Ovary (tissue), 9 donors: ENCODE data around the gene DENND5B. TPM values are rescaled to one million over a fixed set of nuclear protein-coding genes. Genes with fewer than 3 reads are reported as not detected.

Experiments used
- DNase-seq, 5 donors: peaks; one replicate each; pipeline ENCODE4 v3.0.0-alpha.2; 2019 to 2020
- H3K27ac ChIP-seq, 2 donors: fragments of 200-600 bp; one replicate each; pipeline versions ENCODE4 v1.5.1 to v1.8.0; 2019 to 2022
- H3K27me3 ChIP-seq: fragments of 200-600 bp; one replicate; pipeline ENCODE4 v1.8.0; 2022
- H3K36me3 ChIP-seq: fragments of 200-600 bp; sonication (generic); one replicate; pipeline ENCODE4 v1.5.1; 2019
- H3K4me1 ChIP-seq: one replicate; pipeline ENCODE4 v1.8.1; 2013; ENCODE audit warnings: mild to moderate bottlenecking, moderate library complexity; ENCODE audit not compliant: insufficient read depth
- H3K4me3 ChIP-seq: fragments of 200-600 bp; sonication (generic); one replicate; pipeline ENCODE4 v1.5.1; 2017
- H3K9me3 ChIP-seq, 2 donors: fragments of 200-600 bp in 1 of 2; sonication (generic) in 1 of 2; one replicate each; pipeline versions ENCODE4 v1.5.1 to v1.8.1; 2013 to 2019; ENCODE audit warnings: mild to moderate bottlenecking in 1 of 2, moderate library complexity in 1 of 2
- EP300 ChIP-seq: sonication (generic); formaldehyde crosslinking; IDR thresholded peaks from one replicate; pipeline ENCODE4 v1.6.1; 2017; ENCODE audit warnings: antibody characterized with exemption
- POLR2A ChIP-seq: fragments of 450-650 bp; IDR thresholded peaks from one replicate; pipeline ENCODE4 v1.6.1; 2017; ENCODE audit warnings: antibody characterized with exemption, mild to moderate bottlenecking, moderate library complexity
- WGBS, 3 donors: extraction: QIAGEN DNeasy Blood & Tissue Kit in 1 of 3; methylation state at CpG; one replicate each; pipeline versions ENCODE4 v1.1.5 to v1.1.7; 2013 to 2017; 5-methylcytosine and 5-hydroxymethylcytosine counted together
- intact Hi-C, 4 donors: fragments of 100-400 bp; cut with DNase I; formaldehyde crosslinking; loops; one replicate each; pipeline versions ENCODE4 v1.11.0 to v1.15.1; 2022 to 2023
- polyA plus RNA-seq, 2 donors: library from polyadenylated mRNA; stranded (reverse); fragments of 200-250 nt in 1 of 2; fragments of 350-450 nt in 1 of 2; fragmentation: Illumina TruSeq in 1 of 2; extraction: RNeasy Lipid Tissue Mini Kit (QIAGEN cat#74804) in 1 of 2; gene quantifications; one replicate each; pipeline ENCODE4 v1.2.3, GENCODE V29; 2013 to 2014
- total RNA-seq, 7 donors: library from RNA; depleted of rRNA in 2 of 7; stranded (reverse); fragments of >200 nt in 2 of 7; fragmentation: NEBNext Ultra II Directional in 3 of 7; extraction: Animal tissue kit (Norgen Biotek cat#: 25700) in 3 of 7; gene quantifications; one replicate each; pipeline versions ENCODE4 v1.1.0 to v1.2.4, GENCODE V29; 2016 to 2023
- TF ChIP-seq, protein P1 (sequence below), 3 donors: fragments of 450-650 bp in 2 of 3; fragments of 200-600 bp in 1 of 3; IDR thresholded peaks; one replicate each; pipeline versions ENCODE4 v1.5.1 to v1.8.0; 2016 to 2022; ENCODE audit warnings: antibody characterized with exemption in 3 of 3, mild to moderate bottlenecking in 1 of 3
- donor health status: DM: no; HTN: no; CAD: no; lungs with moderate emphysema.
- donor health status: DM: no; HTN: no; CAD: no.
- donor health status: Bipolar disorder and iron deficiency.
- donor health status: DM: yes; HTN: yes; CAD: no.
- donor health status: DM: no; HTN: no; CAD: no.
- donor health status: DM: yes; HTN: yes; CAD: no.

DENND5B gene
- total and polyA plus RNA-seq, 9 donors, result 13.9 to 70.7 (median 47.9) TPM

DNA sequence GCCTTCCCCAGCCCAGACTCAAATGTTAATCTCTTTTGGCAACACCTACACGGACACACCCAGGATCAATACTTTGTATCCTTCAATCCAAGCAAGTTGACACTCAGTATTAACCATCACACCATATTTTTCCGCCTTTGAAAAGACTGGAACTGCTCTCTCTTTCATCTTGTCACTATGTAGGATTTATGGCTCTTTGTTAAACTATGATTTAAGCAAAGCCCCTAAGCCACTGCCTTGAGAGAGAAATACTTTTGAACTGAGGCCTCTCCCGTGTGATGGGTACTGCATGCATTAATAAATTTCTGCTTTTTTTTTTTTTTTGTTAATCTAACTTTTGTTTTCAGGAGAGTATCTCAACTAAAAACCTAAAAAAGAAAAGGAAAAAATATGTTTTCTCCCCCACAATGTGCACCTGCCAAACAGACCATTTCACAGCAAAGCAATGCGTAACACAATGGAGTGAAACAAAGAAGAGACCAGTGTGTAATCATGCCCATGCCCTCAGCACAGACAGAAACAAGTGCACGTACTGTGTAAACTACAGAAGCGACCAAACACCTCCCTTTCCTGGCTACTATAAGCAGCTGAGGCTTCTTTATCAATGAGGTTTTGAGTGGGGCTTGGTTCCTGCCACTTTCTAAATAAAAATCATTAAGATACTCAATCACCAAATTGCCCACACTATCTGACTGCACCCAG, 40.2 kb upstream of the DENND5B start:
- no peak for DNase-seq
- Histone ChIP-seq H3K4me3 (no peak overlapping the region), H3K27ac (peak overlapping the region in 1 of 2 donors; percentile 78), H3K36me3 (no peaks in the 10 kb centered on the region), H3K9me3 (no peaks in the 10 kb centered on the region), H3K27me3 (no peaks in the 10 kb centered on the region), H3K4me1 (peaks cover 9% of the 10 kb centered on the region)
- 93 to 94% (median 94%) methylated on average over 6 of the region's 6 CpGs for WGBS, 3 donors
- TF ChIP-seq EP300, result no peak
- TF ChIP-seq POLR2A, result no peak
- TF ChIP-seq, protein P1, sequence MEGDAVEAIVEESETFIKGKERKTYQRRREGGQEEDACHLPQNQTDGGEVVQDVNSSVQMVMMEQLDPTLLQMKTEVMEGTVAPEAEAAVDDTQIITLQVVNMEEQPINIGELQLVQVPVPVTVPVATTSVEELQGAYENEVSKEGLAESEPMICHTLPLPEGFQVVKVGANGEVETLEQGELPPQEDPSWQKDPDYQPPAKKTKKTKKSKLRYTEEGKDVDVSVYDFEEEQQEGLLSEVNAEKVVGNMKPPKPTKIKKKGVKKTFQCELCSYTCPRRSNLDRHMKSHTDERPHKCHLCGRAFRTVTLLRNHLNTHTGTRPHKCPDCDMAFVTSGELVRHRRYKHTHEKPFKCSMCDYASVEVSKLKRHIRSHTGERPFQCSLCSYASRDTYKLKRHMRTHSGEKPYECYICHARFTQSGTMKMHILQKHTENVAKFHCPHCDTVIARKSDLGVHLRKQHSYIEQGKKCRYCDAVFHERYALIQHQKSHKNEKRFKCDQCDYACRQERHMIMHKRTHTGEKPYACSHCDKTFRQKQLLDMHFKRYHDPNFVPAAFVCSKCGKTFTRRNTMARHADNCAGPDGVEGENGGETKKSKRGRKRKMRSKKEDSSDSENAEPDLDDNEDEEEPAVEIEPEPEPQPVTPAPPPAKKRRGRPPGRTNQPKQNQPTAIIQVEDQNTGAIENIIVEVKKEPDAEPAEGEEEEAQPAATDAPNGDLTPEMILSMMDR (IDR thresholded peaks at IDR 0.05), result no peak
- intact Hi-C loops, result loop anchor here in 1 of 4 donors (5.0 kb wide), 1 partner anchor 229 kb away; no protein-coding TSS in a partner anchor

DNA sequence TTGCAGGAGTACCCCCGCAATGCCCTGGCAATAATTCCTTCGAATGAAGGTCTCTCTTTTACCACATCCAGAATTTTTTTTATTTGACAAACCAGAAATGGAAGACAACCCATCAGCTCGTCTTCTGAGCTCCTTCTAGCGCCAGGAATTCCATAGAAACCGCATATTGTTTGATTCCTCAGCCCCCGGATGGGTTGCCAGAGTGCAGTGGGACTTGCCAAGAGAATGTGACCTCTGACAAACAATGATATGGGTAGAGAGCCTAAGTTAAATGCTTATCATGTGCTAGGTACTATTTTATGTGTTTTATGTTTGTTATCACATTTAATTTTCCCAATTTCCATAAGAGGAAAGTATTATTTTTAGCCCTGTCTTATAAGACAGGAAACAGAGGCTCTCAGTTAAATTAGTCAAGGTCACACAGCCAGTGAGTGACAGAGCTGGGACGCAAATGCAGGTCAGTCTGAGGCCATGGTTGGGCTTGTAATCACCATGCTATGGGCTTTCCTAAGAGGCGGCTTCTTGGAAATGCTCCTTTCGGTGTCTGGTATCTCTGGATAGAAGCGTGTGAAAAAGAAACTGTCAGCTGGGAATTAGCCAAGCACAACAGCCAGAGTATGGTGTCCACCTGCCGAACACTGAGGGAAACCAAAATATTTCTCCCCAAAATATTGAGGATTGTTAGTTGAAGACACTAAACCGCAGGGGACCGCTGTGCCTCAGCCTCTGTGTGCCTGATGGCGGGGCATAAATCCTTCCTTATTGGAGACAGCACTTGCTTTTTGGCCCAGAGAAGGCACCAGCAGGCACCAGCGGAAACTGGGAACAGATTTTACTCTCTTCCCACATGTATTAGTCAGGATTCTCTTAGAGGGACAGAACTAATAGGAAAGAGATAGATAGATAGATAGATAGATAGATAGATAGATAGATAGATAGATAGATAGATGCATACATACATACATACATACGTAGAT, 39.1 kb upstream of the DENND5B start:
- peak; percentile 62 to 80 (median 71) for DNase-seq
- peak overlapping the region; percentile 12 for H3K4me3 ChIP-seq
- TF ChIP-seq POLR2A, result no peak
- TF ChIP-seq, protein P1 (IDR thresholded peaks at IDR 0.05), result no peak
- no peak for TF ChIP-seq EP300
- H3K36me3 ChIP-seq, result no peaks in the 10 kb centered on the region
- 6 to 21% (median 8%) methylated on average over 16 of the region's 16 CpGs for WGBS, 3 donors
- H3K27ac ChIP-seq, result peak overlapping the region in 1 of 2 donors; percentile 78
- peaks cover 9% of the 10 kb centered on the region for H3K4me1 ChIP-seq
- intact Hi-C loops, result loop anchor here in 1 of 4 donors (5.0 kb wide), 1 partner anchor 228 kb away; no protein-coding TSS in a partner anchor
- H3K9me3 ChIP-seq, result no peaks in the 10 kb centered on the region
- no peaks in the 10 kb centered on the region for H3K27me3 ChIP-seq

DNA sequence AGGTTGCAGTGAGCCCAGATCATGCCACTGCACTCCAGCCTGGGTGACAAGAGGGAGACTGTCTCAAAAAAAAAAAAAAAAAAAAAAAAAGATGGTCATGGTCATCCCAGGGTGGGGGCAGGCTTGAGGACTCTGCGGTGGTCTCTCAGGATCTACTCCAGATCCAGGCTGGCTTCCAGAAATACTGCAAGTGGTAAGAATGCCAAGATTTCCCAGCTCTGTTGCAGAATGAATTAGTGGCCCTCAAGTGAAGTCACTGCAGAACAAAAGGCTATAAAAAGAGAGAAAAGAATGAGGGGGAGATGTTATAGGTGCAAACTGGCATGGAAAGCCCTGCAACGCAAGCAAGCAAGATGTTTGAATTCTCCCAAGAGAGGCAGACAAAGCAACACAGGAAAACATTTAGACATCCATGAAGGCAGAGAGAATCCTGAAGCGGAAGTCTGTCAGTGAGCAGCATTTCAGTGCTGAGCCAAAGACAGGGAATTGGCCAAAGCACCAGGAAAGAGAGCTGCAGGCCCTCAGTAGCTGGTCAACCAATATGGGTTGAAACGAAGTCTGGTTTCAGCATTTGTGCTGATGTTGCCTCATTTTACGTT, 36.6 kb upstream of the DENND5B start:
- no peak for DNase-seq
- Histone ChIP-seq H3K27me3 (no peaks in the 10 kb centered on the region), H3K4me3 (no peak overlapping the region), H3K9me3 (no peaks in the 10 kb centered on the region), H3K36me3 (no peaks in the 10 kb centered on the region), H3K27ac (no peak overlapping the region), H3K4me1 (peaks cover 9% of the 10 kb centered on the region)
- WGBS, 3 donors, result 74 to 78% (median 74%) methylated on average over 5 of the region's 5 CpGs
- intact Hi-C loops, result no loop called here
- TF ChIP-seq, protein P1 (IDR thresholded peaks at IDR 0.05), result no peak
- no peak for TF ChIP-seq EP300
- TF ChIP-seq POLR2A, result no peak

- no peak overlapping the region for H3K4me3 ChIP-seq
These were observed 35.5 kb upstream of the DENND5B start for GRCh38 chr12:31626270-31626995.

More at GRCh38 chr12:31626270-31626995, 35.5 kb upstream of the DENND5B start:
- Histone ChIP-seq H3K27ac (no peak overlapping the region), H3K9me3 (no peaks in the 10 kb centered on the region), H3K4me1 (peaks cover 9% of the 10 kb centered on the region), H3K36me3 (no peaks in the 10 kb centered on the region), H3K27me3 (no peaks in the 10 kb centered on the region)
- TF ChIP-seq, protein P1 (IDR thresholded peaks at IDR 0.05), result no peak
- TF ChIP-seq EP300 (no peak), POLR2A (no peak)
- DNase-seq, result no peak
- WGBS, 3 donors, result 89 to 92% (median 92%) methylated on average over 7 of the region's 7 CpGs
- intact Hi-C loops, result no loop called here
